Keratinocyte (primary cell): ENCODE measurements around the gene BBX. TPM values are rescaled to one million over a fixed set of nuclear protein-coding genes. Genes with fewer than 3 reads are reported as not detected.

Source experiments
- DNase-seq: peaks from one replicate; pipeline ENCODE4 v3.0.0-alpha.2; 2011; ENCODE audit warnings: low read depth, missing footprints, low spot score
- FAIRE-seq: peaks from 2 replicates; lab custom pipeline; 2011; peaks lifted over from hg19 to GRCh38; lab: Jason Lieb, UNC
- H2AFZ ChIP-seq: 2 replicates; pipeline ENCODE4 v1.6.0; 2012; ENCODE audit warnings: low read length, control low read depth, inconsistent platforms; ENCODE audit not compliant: control insufficient read depth
- H3K27ac ChIP-seq: 2 replicates; pipeline ENCODE4 v1.5.1; 2011; ENCODE audit warnings: low read length; ENCODE audit not compliant: control insufficient read depth, insufficient read depth
- H3K27me3 ChIP-seq: 3 replicates; pipeline ENCODE4 v1.6.0; 2011; ENCODE audit warnings: low read length; ENCODE audit not compliant: control insufficient read depth, insufficient read depth; ENCODE audit errors: extremely low read depth
- H3K36me3 ChIP-seq, 2 experiments: 2 replicates in 1 of 2; 3 replicates in 1 of 2; pipeline ENCODE4 v1.5.1; 2011; ENCODE audit warnings: low read length in 2 of 2, mild to moderate bottlenecking in 1 of 2; ENCODE audit not compliant: control insufficient read depth in 2 of 2, insufficient read depth in 2 of 2; ENCODE audit errors: extremely low read depth in 1 of 2
- H3K4me1 ChIP-seq: 3 replicates; pipeline ENCODE4 v1.5.1; 2011; ENCODE audit warnings: low read length; ENCODE audit not compliant: control insufficient read depth, insufficient read depth; ENCODE audit errors: extremely low read depth
- H3K4me2 ChIP-seq: 3 replicates; pipeline ENCODE4 v1.6.0; 2011; ENCODE audit warnings: low read depth, low read length; ENCODE audit not compliant: control insufficient read depth, insufficient read depth; ENCODE audit errors: extremely low read depth
- H3K4me3 ChIP-seq, 3 experiments: fragments of 200-600 bp in 1 of 3; sonication (generic) in 1 of 3; 2 replicates in 2 of 3; 3 replicates in 1 of 3; pipeline ENCODE4 v1.5.1; 2011 to 2016; ENCODE audit warnings: low read length in 3 of 3, mild to moderate bottlenecking in 3 of 3, control low read depth in 2 of 3, inconsistent platforms in 1 of 3, low read depth in 1 of 3, mixed read lengths in 1 of 3, mixed run types in 1 of 3, moderate library complexity in 1 of 3; ENCODE audit not compliant: control insufficient read depth in 2 of 3, insufficient read depth in 2 of 3; ENCODE audit errors: extremely low read depth in 1 of 3
- H3K79me2 ChIP-seq: 2 replicates; pipeline ENCODE4 v1.6.0; 2012; ENCODE audit warnings: low read length; ENCODE audit not compliant: control insufficient read depth, insufficient read depth
- H3K9ac ChIP-seq: 3 replicates; pipeline ENCODE4 v1.6.0; 2011; ENCODE audit warnings: low read length; ENCODE audit not compliant: control insufficient read depth, insufficient read depth; ENCODE audit errors: extremely low read depth
- H3K9me1 ChIP-seq: 3 replicates; pipeline ENCODE4 v1.6.0; 2011; ENCODE audit warnings: low read length; ENCODE audit not compliant: control insufficient read depth, insufficient read depth; ENCODE audit errors: extremely low read depth
- H3K9me3 ChIP-seq: 2 replicates; pipeline ENCODE4 v1.5.1; 2012; ENCODE audit warnings: low read depth, low read length; ENCODE audit not compliant: control insufficient read depth
- H4K20me1 ChIP-seq: 3 replicates; pipeline ENCODE4 v1.6.0; 2011; ENCODE audit warnings: low read length; ENCODE audit not compliant: control insufficient read depth, insufficient read depth; ENCODE audit errors: extremely low read depth
- CTCF ChIP-seq, 3 experiments: IDR thresholded peaks in 1 of 3; conservative IDR thresholded peaks in 1 of 3; optimal IDR thresholded peaks in 1 of 3; 2 replicates in 2 of 3; 3 replicates in 1 of 3; pipeline versions ENCODE3 to v1.5.1; 2011; ENCODE audit warnings: low read length in 3 of 3, mild to moderate bottlenecking in 3 of 3, moderate library complexity in 2 of 3, control low read depth in 1 of 3, inconsistent platforms in 1 of 3; ENCODE audit not compliant: insufficient read depth in 2 of 3; ENCODE audit errors: extremely low read depth in 1 of 3
- EZH2 ChIP-seq: IDR thresholded peaks from one replicate; pipeline ENCODE4 v1.6.1; 2012; ENCODE audit warnings: inconsistent platforms, mild to moderate bottlenecking, low read length, moderate library complexity
- dilution Hi-C: fragments of 300-500 bp; cut with MboI; formaldehyde crosslinking; loops from one replicate; pipeline ENCODE4 v1.7.0; 2020; ENCODE audit warnings: low sequenced_read_pairs; ENCODE audit not compliant: extremely low pct_ligation_motif_present
- polyA plus RNA-seq, 5 experiments: library from polyadenylated mRNA; depleted of rRNA in 3 of 5; stranded (reverse) in 3 of 5; stranded (forward) in 1 of 5; unstranded in 1 of 5; fragments of >200 nt; gene quantifications; 1 replicate in 1 of 5; 2 replicates in 3 of 5; 3 replicates in 1 of 5; pipeline versions ENCODE4 v1.2.1 to v1.2.3, GENCODE V29; 2011 to 2012; ENCODE audit warnings: missing spikeins in 2 of 5, low read depth in 1 of 5, low replicate concordance in 1 of 5

Gene BBX
- polyA plus RNA-seq, 1 donor (not counting 4 experiments of a cell fraction or from before 2014, with no cell fraction given) = 43.4 TPM

- no peak for TF ChIP-seq EZH2
- TF ChIP-seq CTCF (optimal IDR thresholded peaks at IDR 0.05 in 1 of 3, IDR thresholded peaks at IDR 0.05 in 1 of 3, conservative IDR thresholded peaks at IDR 0.05 in 1 of 3; ENCODE audit: extremely low read depth in 1 of 3, insufficient read depth in 2 of 3, low read length in 3 of 3) = no peak
- H3K36me3 ChIP-seq = peaks cover 9 to 13% of the 10 kb centered on the region in 2 experiments
- no peaks in the 10 kb centered on the region for H3K9me1 ChIP-seq
- FAIRE-seq (peak; percentile 58), DNase-seq (no peak)
- H3K79me2 ChIP-seq = no peaks in the 10 kb centered on the region
- no peak overlapping the region for H3K27ac ChIP-seq
- no peak overlapping the region for H2AFZ ChIP-seq
- peak overlapping the region; percentile 23 for H3K4me2 ChIP-seq
- no peaks in the 10 kb centered on the region for H3K27me3 ChIP-seq
- no peaks in the 10 kb centered on the region for H3K9me3 ChIP-seq
- H3K9ac ChIP-seq = no peak overlapping the region
- H4K20me1 ChIP-seq = no peaks in the 10 kb centered on the region
- dilution Hi-C loops = no loop called here
- H3K4me3 ChIP-seq = no peak overlapping the region
- peaks cover 14% of the 10 kb centered on the region for H3K4me1 ChIP-seq
Measured at GRCh38 chr3:107797586-107797985, 274.8 kb downstream of the BBX start.

GRCh38 chr3:107798381-107798780, 275.6 kb downstream of the BBX start:
- no peaks in the 10 kb centered on the region for H3K9me3 ChIP-seq
- no peaks in the 10 kb centered on the region for H3K79me2 ChIP-seq
- no peaks in the 10 kb centered on the region for H3K27me3 ChIP-seq
- FAIRE-seq (no peak), DNase-seq (no peak)
- no peak overlapping the region for H3K4me2 ChIP-seq
- H3K36me3 ChIP-seq = peaks cover 11 to 15% of the 10 kb centered on the region in 2 experiments
- H3K4me1 ChIP-seq = peaks cover 14% of the 10 kb centered on the region
- H3K4me3 ChIP-seq = no peak overlapping the region
- H4K20me1 ChIP-seq = no peaks in the 10 kb centered on the region
- no peaks in the 10 kb centered on the region for H3K9me1 ChIP-seq
- no peak overlapping the region for H3K27ac ChIP-seq
- no peak overlapping the region for H2AFZ ChIP-seq
- no peak for TF ChIP-seq CTCF (optimal IDR thresholded peaks at IDR 0.05 in 1 of 3, IDR thresholded peaks at IDR 0.05 in 1 of 3, conservative IDR thresholded peaks at IDR 0.05 in 1 of 3; ENCODE audit: extremely low read depth in 1 of 3, insufficient read depth in 2 of 3, low read length in 3 of 3)
- no peak for TF ChIP-seq EZH2
- dilution Hi-C loops = no loop called here
- no peak overlapping the region for H3K9ac ChIP-seq
